K562 (cell line): ENCODE results near the gene HTRA3. TPM values are rescaled to one million over a fixed set of nuclear protein-coding genes. Genes with fewer than 3 reads are reported as not detected.

Experiments
- ATAC-seq: fragments of 200-7000 bp; cut with Tn5 transposase; 3 replicates; pipeline ENCODE4 v1.9.1; 2020; ENCODE audit warnings: moderate library complexity
- BruUV-seq: library from RNA; stranded (reverse); fragments of 400-500 nt; replicated peaks from 2 replicates; lab custom pipeline; 2021; lab: Mats Ljungman, UMichigan
- CTCF ChIA-PET: fragments of 300-600 bp; formaldehyde crosslinking; extraction: SDS; loops from one replicate; lab custom pipeline; 2021; ENCODE audit warnings: low intra/inter-chr PET ratio; lab: Yijun Ruan, JAX
- POLR2A ChIA-PET: fragments of 300-600, 350-650 bp; sonication (Branson Sonifier 250); formaldehyde crosslinking; extraction: SDS; loops from one replicate; lab custom pipeline; 2021; ENCODE audit warnings: antibody characterized with exemption, inconsistent platforms; lab: Yijun Ruan, JAX
- DNase-seq, 4 experiments: peaks; one replicate each; pipeline versions ENCODE4 v3.0.0 to v3.0.0-alpha.2; 2011 to 2018; ENCODE audit warnings: low spot score in 3 of 4, mixed read lengths in 3 of 4; ENCODE audit errors: extremely low read depth in 1 of 4
- FAIRE-seq: peaks from 2 replicates; lab custom pipeline; 2011; peaks lifted over from hg19 to GRCh38; lab: Jason Lieb, UNC
- H2AFZ ChIP-seq: 2 replicates; pipeline ENCODE4 v1.6.0; 2011; ENCODE audit warnings: low read depth, low read length, control low read depth, inconsistent platforms
- H3K27ac ChIP-seq: fragments of 200-600 bp; 3 replicates; pipeline ENCODE4 v1.8.0; 2011; ENCODE audit warnings: low read depth, mild to moderate bottlenecking, control low read depth, inconsistent platforms, low read length, moderate library complexity, mixed read lengths; ENCODE audit errors: extremely low read depth
- H3K27me3 ChIP-seq, 2 experiments: fragments of 300-600 bp in 1 of 2; 2 replicates in 1 of 2; 3 replicates in 1 of 2; pipeline versions ENCODE4 v1.6.0 to v1.8.0; 2011; ENCODE audit warnings: inconsistent platforms in 2 of 2, low read length in 2 of 2, mild to moderate bottlenecking in 1 of 2, mixed read lengths in 1 of 2, moderate library complexity in 1 of 2; ENCODE audit not compliant: control insufficient read depth in 2 of 2, insufficient read depth in 2 of 2
- H3K36me3 ChIP-seq: fragments of 300-600 bp; 3 replicates; pipeline ENCODE4 v1.8.0; 2011; ENCODE audit warnings: mild to moderate bottlenecking, low read length, inconsistent platforms; ENCODE audit not compliant: control insufficient read depth, insufficient read depth
- H3K4me1 ChIP-seq, 2 experiments: fragments of 200-600 bp in 1 of 2; replicated peaks in 1 of 2; 2 replicates in 1 of 2; 3 replicates in 1 of 2; pipeline versions ENCODE4 v1.5.1 to v1.8.0; 2011; ENCODE audit warnings: inconsistent platforms in 2 of 2, low read length in 2 of 2, mild to moderate bottlenecking in 1 of 2, mixed read lengths in 1 of 2, moderate library complexity in 1 of 2; ENCODE audit not compliant: control insufficient read depth in 2 of 2, insufficient read depth in 2 of 2
- H3K4me2 ChIP-seq: 2 replicates; pipeline ENCODE4 v1.6.1; 2011; ENCODE audit warnings: low read length, control low read depth, inconsistent platforms, mixed read lengths; ENCODE audit not compliant: insufficient read depth
- H3K4me3 ChIP-seq: fragments of 200-600 bp; sonication (generic), shearing (Covaris generic); 2 replicates; pipeline ENCODE4 v1.5.1; 2016; ENCODE audit warnings: control low read depth, inconsistent platforms
- H3K79me2 ChIP-seq: fragments of 200-600 bp; 3 replicates; pipeline ENCODE4 v1.8.0; 2011; ENCODE audit warnings: low read length, inconsistent platforms; ENCODE audit not compliant: control insufficient read depth, insufficient read depth
- H3K9ac ChIP-seq, 2 experiments: 2 replicates each; pipeline versions ENCODE4 v1.6.0 to v1.6.1; 2011; ENCODE audit warnings: low read depth in 2 of 2, low read length in 2 of 2, control low read depth in 1 of 2, inconsistent platforms in 1 of 2, mild to moderate bottlenecking in 1 of 2, mixed read lengths in 1 of 2; ENCODE audit not compliant: insufficient read depth in 1 of 2
- H3K9me1 ChIP-seq: one replicate; pipeline ENCODE4 v1.6.0; 2011; ENCODE audit warnings: inconsistent platforms, mild to moderate bottlenecking, low read length, moderate library complexity; ENCODE audit not compliant: control insufficient read depth, insufficient read depth
- H3K9me3 ChIP-seq: replicated peaks from 2 replicates; pipeline ENCODE4 v1.5.1; 2011; ENCODE audit warnings: low read depth, low read length, inconsistent platforms; ENCODE audit not compliant: control insufficient read depth, insufficient read depth
- H4K20me1 ChIP-seq: replicated peaks from 2 replicates; pipeline ENCODE4 v1.6.1; 2011; ENCODE audit warnings: low read length, inconsistent platforms, mixed read lengths; ENCODE audit not compliant: control insufficient read depth, insufficient read depth
- BDP1 ChIP-seq: IDR thresholded peaks from 3 replicates; pipeline ENCODE4 v1.6.1; 2011; ENCODE audit not compliant: insufficient read length, insufficient read depth
- MXI1 ChIP-seq: IDR thresholded peaks from 2 replicates; pipeline ENCODE4 v1.6.1; 2011; ENCODE audit warnings: low read depth, mild to moderate bottlenecking, improper control_type of control experiment, low read length
- PHTF2 ChIP-seq: fragments of 250-450 bp; sonication (Bioruptor Pico); IDR thresholded peaks from 2 replicates; pipeline ENCODE4 v1.5.0; 2021; ENCODE audit warnings: mild to moderate bottlenecking
- POLR2G ChIP-seq: fragments of 200-400 bp; formaldehyde crosslinking; IDR thresholded peaks from 2 replicates; pipeline ENCODE4 v1.6.1; 2017; ENCODE audit warnings: low read depth, mild to moderate bottlenecking, antibody characterized with exemption, low read length, moderate library complexity
- SUPT5H ChIP-seq: fragments of 450-650 bp; IDR thresholded peaks from 2 replicates; pipeline ENCODE4 v1.6.1; 2016
- TSC22D4 ChIP-seq: fragments of 450-650 bp; IDR thresholded peaks from 2 replicates; pipeline ENCODE4 v1.6.1; 2016; ENCODE audit warnings: missing genetic modification characterization, missing biosample characterization, control low read depth
- U2AF1 ChIP-seq: fragments of 200-400 bp; formaldehyde crosslinking; optimal IDR thresholded peaks from 2 replicates; pipeline ENCODE3; 2017; ENCODE audit warnings: mild to moderate bottlenecking, low read depth, low read length, moderate library complexity
- ZFP36 ChIP-seq: fragments of 150-350 bp; IDR thresholded peaks from 2 replicates; pipeline ENCODE4 v1.6.1; 2018; ENCODE audit warnings: low read length, low read depth; ENCODE audit not compliant: partially characterized antibody
- ZNF551 ChIP-seq: fragments of 250-450 bp; sonication (Bioruptor Pico); IDR thresholded peaks from 2 replicates; pipeline ENCODE4 v1.5.0; 2021; ENCODE audit warnings: mild to moderate bottlenecking, moderate library complexity
- in situ Hi-C: fragments of 300-500 bp; cut with MboI; formaldehyde crosslinking; loops from 4 replicates; pipeline ENCODE4 v1.15.0; 2018; ENCODE audit warnings: inconsistent platforms, mixed read lengths
- intact Hi-C: fragments of 100-400 bp; cut with micrococcal nuclease; formaldehyde crosslinking; loops from 2 replicates; pipeline ENCODE4 v1.14.2; 2022
- polyA plus RNA-seq, 8 experiments: library from polyadenylated mRNA; depleted of rRNA in 4 of 8; stranded (reverse) in 5 of 8; unstranded in 3 of 8; fragments of >200 nt; fragmentation: Nextera tagmentation in 2 of 8; fragmentation: Illumina TruSeq in 1 of 8; extraction: Ambion mirVana in 2 of 8; extraction: Trizol in 1 of 8; gene quantifications; 2 replicates each; pipeline versions ENCODE4 v1.2.1 to v1.2.3, GENCODE V29; 2011 to 2014; ENCODE audit warnings: inconsistent platforms in 1 of 8, missing spikeins in 1 of 8
- total RNA-seq, 7 experiments: library from RNA; depleted of rRNA in 6 of 7; stranded (reverse); fragments of >200 nt in 6 of 7; fragmentation: Illumina TruSeq in 2 of 7; extraction: Trizol in 2 of 7; gene quantifications; 2 replicates each; pipeline versions ENCODE4 v1.2.1 to v1.2.3, GENCODE V29; 2011 to 2021; ENCODE audit warnings: low replicate concordance in 1 of 7
- TF ChIP-seq, protein P1 (sequence below): fragments of 450-650 bp; formaldehyde crosslinking; IDR thresholded peaks from 2 replicates; pipeline ENCODE4 v1.4.0; 2020; ENCODE audit warnings: mild to moderate bottlenecking

The HTRA3 gene
- total and polyA plus RNA-seq, 9 of the 15 experiments (the other 6 are each of a cell fraction or from before 2014, with no cell fraction given) = 0.04 TPM; not detected in 8

DNA sequence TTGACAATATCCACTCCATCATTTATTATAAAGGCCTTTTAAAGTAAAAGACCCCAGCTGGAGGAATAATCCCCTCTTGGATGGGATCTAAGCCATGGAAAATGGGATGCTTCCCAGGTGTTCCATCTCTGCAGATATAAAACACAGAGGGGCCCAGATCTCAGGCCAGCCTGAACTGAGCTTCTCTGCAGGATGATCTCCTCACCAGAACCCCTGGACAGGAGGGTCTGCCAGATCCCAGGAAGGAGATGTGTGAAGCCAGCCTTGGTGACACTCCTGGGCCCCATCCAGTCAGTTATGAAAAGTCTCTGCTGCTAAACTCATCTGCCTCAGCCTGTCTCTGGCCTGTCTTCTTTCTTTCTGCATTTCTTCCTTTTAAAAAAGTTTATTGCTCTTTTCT lies 56.7 kb downstream of the HTRA3 start:
- H3K9ac ChIP-seq = no peak overlapping the region
- H3K27me3 ChIP-seq = peaks cover 3 to 50% of the 10 kb centered on the region in 2 experiments; a peak in 3 of 5 replicates
- H3K9me3 ChIP-seq = no peaks in the 10 kb centered on the region
- H3K4me2 ChIP-seq = no peak overlapping the region
- no peak overlapping the region for H2AFZ ChIP-seq
- intact Hi-C loops (no loop called here), in situ Hi-C loops (no loop called here)
- POLR2A ChIA-PET = interaction anchor here (1.2 to 1.3 kb wide), 2 partner anchors 10 to 16 kb away, joined by 3 to 4 read pairs; no protein-coding TSS in a partner anchor
- no peak overlapping the region for H3K27ac ChIP-seq
- no peak overlapping the region for H3K4me3 ChIP-seq
- H3K9me1 ChIP-seq = no peaks in the 10 kb centered on the region
- no peaks in the 10 kb centered on the region for H3K36me3 ChIP-seq
- TF ChIP-seq POLR2G (no peak), MXI1 (no peak), SUPT5H (no peak), BDP1 (no peak), U2AF1 (no peak), TSC22D4 (tag) (no peak), ZFP36 (no peak), ZNF551 (no peak), PHTF2 (CRISPR knock-in tag) (no peak)
- TF ChIP-seq, protein P1, sequence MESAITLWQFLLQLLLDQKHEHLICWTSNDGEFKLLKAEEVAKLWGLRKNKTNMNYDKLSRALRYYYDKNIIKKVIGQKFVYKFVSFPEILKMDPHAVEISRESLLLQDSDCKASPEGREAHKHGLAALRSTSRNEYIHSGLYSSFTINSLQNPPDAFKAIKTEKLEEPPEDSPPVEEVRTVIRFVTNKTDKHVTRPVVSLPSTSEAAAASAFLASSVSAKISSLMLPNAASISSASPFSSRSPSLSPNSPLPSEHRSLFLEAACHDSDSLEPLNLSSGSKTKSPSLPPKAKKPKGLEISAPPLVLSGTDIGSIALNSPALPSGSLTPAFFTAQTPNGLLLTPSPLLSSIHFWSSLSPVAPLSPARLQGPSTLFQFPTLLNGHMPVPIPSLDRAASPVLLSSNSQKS (CRISPR knock-in tag) = no peak
- no peak for ATAC-seq
- 0 out of 2 replicates have a peak, but pooled peaks cover 8% of the 10 kb centered on the region for H4K20me1 ChIP-seq
- no peak for DNase-seq
- FAIRE-seq = no peak
- peaks cover 0 to 5% of the 10 kb centered on the region in 2 experiments; a peak in 1 of 5 replicates for H3K4me1 ChIP-seq
- no TSS peak for BruUV-seq
- H3K79me2 ChIP-seq = no peaks in the 10 kb centered on the region
- CTCF ChIA-PET = no interaction called here
